ENCODE results near the gene CDK4.

CDK4 gene

DNA sequence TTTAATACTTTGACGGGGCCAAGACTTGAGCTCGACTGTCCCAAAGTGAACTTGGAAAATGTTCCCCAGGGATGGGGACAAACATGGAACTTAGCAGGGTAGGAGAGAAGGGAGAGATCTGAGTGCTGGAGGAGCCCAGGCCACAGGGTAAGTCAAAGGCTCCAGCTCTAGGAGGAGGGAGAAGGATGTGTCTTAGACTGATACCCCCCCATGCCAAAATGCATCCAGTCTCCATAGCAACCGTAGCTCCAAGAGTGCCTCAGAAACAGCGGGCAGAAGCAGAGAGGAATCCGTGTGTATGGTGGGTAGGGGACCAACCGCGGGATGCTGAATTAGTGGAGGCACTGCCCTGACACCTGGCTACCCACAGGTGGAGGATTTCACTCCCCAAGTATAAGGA, 12.7 kb downstream of the CDK4 start:
- no peak for DNase-seq (ENCODE audit: low read depth)

DNA sequence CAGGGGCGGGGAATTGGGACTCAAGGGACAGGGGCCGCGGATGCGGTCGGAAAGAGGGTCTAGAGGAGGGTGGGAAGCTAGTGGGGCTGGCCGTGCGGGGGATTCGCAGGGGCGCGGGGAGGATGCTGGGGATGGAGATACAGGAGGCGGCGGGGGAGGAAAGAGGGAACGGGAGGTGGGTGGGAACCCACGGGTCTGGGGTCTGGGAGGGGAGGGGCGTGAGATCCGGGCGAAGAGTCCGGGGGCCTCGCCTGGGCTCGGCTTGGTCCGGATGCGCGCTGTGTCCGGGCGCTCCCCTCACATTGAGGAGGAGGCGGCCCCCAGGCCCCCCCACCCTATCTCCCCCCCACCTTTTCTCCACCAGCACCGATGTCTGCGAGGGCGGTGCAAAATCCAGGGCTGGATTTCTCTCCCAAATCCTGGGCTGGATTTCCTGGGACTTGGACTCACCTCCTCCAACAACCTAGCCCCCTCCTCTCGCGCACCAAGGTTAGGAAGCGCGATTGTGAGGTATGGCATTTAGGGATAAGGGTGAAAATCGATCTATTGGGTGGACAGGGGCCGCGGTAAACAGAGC, 13.4 kb downstream of the CDK4 start, which contains the start of gene AGAP2:
TSS of gene AGAP2 (minus strand) at position 82 of the 577 bp plus-strand sequence. CDS start 496 bp downstream, outside the sequence.
- DNase-seq (ENCODE audit: low read depth), result no peak

DNA sequence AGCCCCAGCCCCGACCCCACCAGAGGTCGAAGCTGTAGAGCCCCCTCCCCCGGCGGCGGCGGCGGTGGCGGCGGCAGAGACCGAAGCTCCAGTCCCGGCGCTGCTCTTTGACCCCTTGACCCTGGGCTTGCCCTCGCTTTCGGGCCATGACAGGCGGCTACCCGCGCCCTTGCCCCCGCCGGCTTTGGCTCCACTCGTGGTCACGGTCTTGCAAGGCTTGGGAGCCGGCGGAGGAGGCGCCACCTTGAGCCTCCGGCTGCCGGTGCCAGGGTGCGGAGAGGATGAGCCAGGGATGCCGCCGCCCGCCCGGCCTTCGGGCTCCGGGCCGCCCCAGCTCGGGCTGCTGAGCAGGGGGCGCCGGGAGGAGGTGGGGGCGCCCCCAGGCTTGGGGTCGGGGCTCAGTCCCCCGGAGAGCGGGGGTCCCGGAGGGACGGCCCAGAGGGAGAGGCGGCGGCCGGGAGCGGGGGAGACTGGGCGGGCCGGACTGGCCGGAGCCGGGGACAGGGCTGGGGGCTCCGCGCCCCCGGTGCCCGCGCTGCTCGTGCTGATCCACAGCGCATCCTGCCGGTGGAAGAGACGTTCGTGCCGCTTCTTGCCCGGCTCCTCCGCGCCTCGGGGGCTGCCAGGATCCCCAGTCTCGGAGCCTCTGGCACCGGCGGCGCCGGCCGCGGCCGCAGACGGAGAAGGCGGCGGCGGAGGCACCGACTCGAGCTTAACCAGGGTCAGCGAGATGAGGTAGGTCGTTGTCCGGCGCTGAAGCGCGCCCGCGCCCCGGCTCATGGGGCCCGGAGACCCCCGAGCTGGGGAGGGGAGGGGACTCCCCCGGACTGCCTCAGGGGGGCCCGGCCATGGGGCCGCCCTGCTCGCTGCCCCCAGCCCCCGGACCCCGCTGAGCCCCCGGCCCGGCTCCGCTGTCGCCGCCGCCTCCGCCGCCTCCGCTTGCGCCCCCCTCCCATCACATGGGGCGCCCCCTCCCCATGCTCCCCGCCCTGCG, 14.3 kb downstream of the CDK4 start:
- no peak for DNase-seq (ENCODE audit: low read depth)

DNA sequence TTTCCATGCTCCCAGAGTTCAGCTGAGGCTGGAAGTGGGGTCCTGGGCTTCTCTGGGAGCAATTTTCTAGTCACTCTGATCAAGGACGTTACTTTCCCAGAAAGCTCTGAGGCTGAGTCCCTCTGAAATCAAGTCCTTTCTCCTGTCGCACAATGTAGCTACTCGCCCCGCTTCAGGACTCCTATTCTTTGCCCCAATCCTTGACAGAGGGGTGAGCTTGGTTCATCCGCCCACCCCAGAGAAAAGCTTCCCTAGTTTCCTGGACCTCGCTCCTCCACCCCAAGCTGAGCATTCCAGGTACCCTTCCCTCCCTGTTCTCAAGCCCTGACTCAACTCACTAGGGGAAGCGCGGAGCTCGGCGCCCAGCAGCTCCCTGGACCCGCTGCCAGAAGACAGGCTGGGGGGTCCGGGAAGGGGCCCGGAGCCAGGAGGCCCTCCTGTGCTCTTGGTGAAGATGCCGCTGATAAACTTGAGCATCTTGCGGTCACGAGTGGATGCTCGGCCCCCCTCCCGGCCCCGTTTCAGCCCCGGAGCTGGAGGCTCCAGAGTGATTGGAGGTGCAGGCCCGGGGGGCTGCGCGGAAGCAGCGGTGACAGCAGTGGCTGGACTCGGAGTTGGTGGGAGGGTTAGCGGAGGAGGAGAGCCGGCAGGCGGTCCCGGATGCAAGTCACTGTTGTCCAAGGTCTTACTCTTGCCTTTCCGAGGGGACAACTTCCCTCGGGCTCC, 15.2 kb downstream of the CDK4 start:
- no peak for DNase-seq (ENCODE audit: low read depth)

DNA sequence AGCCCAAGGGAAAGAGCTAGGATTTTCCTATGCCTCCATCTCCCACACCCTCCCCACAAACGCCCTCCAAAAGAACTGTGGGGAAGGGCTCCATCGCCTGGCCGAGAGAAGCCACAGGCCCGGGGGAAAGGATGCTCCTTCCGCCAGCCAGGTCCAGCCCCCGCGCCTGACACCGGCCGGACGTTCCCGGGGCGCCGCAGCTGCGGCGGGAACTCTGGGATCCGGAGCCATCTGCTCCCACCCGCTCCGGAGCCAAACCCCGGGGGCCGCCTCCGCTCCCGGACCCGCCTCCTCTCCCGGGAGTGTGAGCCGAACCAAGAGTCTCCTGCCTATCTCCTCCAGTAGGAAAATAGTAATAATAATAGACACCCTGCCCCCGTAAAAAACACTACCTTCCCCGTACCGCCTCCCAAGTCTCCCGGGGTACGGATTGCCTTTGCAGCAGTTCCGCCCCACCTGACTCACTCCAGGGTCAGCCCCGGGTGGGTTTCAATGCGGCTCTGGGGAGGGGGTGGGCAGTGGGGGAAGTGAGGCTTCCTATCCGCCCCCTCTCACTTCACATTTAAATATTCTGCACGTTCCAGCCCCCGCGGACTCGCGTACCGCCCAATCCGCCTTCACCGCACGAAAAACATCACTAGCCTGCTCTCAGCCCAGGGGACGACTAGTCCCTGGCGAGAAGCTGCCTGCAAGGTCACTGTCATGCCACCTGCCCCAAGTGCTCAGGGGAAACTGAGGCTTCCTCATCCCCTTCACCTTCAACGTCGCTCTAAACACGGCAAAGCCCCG, 16.0 kb downstream of the CDK4 start:
- peak; percentile 31 for DNase-seq (ENCODE audit: low read depth)

DNA sequence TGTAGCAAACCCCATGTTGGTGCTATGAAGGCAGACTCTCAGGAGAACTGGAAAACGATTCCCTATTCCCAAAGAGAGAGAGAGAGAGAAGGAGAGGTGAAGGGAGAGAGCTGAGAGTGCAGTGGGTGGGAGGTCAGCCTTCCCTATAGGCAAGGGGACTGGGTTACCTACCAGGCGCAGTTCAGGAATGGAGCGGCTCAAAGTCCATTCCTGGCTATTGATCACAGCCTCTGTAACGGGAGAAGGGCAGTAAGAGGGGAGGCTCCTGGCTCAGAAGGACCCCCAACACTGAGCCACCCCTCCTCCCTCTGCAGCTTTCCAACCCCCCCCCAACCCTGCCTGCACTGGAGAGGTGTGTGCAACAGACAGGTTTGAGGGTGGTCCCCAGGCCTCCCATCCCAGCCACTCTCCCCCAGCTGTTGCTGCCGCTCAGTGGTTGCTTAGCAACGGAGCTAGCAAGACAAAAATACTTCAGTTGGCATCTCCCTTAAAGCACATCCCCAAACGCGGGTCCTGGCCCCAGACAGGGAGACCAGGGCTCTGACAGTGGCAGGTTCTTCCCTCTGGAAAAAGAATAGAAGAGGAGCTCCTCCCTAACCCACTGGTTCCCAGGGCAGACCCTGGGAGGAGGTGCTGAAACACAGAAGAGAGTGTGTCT, 16.8 kb downstream of the CDK4 start:
- DNase-seq (ENCODE audit: low read depth), result no peak

DNA sequence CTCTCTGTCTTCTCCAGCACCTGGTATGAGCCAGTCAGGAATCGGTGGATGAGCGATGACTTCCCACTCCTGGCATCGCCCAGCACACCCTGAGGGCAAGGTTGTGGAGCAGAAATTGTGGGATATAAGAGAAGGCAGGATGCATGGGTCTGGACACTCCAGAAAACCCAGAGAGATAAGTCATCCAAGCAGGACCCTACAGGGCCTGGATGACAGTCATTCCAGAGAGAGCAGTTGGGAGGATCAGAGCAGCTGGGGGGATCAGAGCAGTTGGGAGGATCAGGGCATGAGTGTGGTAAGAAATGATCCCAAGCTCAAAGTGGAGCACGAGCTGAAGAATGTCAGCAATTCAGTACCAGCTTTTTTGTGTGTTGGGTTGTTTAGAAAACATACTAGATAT, 17.5 kb downstream of the CDK4 start:
- DNase-seq (ENCODE audit: low read depth), result no peak

DNA sequence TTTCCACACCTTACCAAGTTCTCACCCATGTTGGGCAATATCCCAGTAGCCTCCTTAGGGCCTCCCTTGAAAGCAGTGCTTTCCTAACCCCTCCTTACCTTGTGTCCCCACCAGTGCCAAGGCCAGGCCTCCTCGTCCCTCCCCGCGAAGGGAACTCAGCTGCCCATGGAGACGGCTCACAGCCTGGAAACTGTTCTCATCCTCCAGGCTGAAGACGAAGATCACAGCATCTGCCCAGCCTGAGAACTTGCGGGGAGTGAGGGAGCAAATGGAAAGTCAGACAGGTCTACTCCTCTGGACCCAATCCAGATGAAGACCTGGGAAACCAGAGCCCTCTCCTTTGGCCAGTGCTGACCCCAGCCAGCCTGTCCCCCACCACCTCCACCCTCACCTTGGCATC, 18.2 kb downstream of the CDK4 start:
- no peak for DNase-seq (ENCODE audit: low read depth)

DNA sequence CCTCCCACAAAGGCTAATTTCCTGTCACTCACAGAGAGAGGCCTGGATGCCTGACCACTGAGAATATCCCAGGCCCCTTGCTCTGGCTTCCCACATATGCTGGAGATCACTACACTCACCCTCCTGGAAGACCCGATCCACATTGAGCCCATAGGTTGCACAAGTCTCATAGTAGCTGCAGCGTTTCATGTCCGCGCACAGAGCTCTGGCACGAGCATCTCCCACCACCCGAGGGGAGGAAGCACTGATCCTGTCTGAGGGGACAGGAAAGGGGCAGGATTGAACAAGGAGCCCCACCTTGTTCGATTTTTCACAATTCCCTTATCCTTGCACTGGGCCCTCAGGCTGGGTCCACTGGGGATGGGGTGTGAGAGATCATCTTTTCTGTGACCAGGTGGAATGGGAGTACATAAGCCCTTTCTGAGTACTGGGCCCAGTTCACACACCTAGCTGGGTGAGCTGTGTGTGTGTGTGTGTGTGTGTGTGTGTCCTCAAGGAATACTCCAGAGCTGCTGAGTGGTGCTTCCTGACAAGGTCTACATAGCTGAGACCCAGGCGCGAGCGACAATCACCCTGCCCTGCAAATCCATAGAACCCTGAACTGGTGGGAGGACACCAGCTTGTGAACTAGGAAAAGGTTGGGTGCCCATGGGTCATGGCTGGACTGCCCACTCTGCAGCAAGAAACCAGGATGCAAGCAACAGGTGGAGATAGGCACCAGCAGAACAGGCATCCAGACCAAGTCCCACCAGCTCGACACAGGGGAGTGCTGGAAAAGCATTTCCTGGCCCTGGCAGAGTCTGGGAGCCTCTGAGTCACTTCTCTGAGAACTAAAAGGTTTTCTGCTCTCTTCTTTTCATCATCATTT, 19.1 kb downstream of the CDK4 start:
- DNase-seq (ENCODE audit: low read depth), result no peak

DNA sequence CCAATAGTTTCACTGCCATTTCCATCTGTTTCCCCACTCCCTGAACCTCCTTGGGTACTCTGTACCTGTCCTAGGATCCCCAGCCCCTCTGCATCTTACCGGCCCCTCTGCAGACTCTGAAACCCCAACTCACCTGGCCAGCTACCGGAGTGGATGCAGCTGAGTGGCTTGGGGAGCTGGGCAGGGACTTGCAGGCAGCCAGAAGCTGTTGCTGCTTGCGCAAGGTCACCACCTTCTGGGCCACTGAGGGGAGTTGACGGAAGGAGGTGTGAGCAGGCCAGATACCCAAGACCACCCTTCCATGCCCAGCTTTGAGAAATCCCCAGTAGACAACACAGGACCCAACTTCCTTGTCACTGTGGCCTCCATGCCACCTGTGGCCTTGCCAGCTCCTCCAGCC, 19.8 kb downstream of the CDK4 start:
- no peak for DNase-seq (ENCODE audit: low read depth)

DNA sequence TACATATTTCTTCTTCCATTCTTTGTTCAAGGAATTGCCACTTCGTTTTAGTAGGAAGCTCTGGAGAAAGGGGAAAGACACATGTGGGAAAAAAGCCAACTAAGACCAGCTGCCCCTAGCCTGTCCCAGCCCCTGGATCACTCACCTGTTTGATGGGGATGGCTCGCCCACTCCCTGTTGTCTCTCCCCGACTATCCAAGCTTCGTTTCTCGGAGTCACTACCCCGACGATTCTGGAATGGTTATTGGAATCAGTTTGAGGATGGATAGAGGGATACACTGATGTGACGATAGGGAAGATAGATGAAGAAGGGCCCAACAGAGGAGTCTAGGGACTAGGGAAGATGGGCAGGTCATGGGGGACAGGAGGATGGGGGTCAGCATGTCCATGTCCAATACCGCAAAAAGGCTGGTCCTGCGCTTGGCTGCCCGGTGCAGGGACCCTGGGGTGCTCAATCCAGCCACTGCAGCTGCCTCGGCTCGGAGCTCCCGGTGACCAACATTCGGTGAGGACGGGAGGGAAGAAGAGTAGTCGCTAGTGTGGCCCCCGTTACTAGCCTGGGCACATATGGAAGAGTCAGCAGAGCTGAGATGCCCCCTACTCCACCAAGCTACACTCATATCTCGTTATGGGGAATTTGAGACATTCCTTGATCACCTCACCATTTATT, 20.6 kb downstream of the CDK4 start:
- DNase-seq (ENCODE audit: low read depth), result no peak

DNA sequence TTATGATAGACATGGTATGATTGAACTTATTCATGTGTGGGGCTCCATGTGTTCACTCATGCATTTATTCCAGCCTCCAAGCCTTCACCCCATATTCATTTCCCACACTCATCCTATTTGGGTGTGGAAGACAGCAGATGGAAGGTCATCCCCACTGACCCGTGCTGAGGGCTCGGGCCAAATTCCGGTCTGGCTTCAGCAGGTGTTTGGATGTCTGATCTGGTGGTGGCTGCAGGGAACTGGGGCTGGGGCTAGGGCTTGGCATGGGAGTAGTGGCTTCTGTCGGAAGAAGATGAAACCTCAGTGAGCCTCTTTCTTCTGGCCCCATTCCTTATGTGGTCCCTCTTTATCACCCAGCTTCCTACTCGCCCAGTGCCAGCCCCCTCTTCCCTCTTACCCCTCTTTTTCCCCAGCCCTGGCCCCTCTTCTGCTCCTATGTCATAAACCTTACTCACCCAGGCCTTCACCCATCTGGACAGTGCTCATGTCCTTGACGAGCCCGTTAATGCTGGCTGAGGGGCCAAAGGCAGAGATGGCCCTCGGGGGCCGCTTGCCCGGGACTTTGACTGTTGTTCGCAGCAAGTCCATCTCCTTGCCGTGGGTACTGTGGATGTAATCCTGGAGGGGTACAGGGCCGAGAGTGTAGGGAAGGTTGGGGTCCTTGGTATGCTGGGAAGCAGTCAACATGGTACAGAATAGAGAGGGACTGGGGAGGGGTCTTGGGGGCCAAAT, 21.6 kb downstream of the CDK4 start:
- DNase-seq (ENCODE audit: low read depth), result no peak

DNA sequence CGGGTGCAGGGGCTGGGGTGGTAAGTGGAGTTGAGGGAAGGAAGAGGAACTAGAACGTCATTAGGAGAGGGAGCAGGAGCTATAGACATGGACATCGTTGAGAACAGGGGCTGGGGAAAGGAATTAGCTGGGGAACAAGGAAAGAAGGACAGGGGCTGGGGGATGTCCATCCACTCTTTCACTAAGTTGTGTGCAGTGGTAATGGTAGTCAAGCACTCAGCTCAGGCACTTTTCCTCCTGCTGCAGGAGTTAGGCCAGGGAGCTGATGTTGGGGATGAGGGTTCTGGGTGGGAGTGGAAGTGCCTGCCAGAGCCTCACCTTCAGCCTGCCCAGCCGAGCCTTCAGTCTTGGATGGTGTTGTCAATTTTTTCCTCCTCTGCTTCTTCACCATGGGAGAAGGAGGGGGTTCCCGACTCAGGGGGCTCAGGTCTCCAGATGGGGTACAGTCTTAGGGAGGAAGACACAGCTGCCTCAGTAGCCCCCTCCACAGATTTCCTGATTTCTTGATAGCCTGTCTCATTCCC, 22.7 kb downstream of the CDK4 start:
- no peak for DNase-seq (ENCODE audit: low read depth)

DNA sequence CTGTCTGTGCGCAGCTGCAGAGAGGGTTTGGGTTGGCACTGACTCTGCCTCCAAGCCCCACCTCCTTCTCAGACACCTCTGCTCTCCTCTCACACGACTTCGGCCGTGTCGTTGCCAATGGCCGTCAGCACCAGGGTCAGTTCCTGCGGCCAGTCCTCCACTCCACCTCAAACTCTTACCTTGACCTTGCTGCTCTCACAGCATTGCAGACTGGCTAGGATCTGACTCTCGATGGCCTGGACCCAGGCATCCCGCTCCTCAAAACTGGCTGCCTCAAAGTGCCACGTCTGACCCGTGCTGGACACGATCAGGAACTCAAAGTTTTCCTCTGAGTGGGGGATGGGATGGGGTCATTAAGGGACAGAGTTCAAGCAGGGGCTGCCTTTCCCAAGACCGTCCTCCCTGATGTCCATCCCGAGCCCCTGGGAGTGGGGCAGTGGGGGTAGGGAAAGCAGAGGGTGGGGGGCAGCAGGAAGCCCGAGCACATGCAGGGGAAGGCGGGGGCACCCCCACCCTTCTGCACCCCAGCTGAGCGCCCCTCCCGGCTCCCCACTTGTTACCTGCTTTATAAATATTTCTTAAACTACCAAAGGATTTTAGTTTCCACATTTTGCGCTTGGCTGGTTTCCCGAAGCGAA, 24.2 kb downstream of the CDK4 start:
- no peak for DNase-seq (ENCODE audit: low read depth)

DNA sequence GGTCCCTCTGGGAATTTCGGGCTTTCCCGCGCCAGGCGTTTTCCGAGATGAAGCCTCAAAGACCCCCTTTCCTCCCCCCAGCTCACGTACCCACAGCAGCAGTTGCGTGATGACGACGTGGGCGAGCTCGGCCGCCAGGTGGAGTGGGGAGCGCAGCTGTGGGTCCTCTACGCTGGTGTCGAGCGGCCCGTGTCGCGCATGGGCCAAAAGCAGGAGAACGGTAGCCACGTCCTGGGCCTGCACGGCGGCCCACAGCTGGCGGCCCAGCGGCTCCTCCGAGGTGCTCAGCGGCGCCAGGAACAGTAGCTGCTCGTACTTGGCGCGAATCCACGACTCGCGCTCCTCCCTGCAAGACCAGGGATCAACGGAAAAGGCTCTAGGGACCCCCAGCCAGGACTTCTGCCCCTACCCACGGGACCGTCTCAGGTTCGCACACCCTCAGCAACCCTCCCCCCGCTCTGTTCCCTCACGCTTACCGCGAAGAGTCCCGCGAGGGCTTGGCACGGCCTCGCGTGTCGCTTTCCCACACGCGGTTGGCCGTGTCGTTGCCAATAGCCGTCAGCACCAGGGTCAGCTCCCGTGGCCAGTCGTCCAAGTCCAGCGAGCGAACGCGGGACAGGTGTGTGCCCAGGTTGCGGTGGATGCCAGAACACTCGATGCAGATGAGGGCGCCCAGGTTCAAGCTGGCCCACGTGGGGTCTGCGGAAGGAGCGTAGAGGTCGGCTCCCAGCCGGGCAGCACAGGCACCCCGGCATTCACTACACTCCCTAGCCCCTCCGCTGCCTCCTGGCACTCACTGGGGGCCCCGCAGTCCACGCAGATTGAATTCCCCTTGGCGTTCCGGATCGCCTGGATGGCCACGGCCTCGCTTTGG, 25.0 kb downstream of the CDK4 start:
- peak; percentile 48 for DNase-seq (ENCODE audit: low read depth)

DNA sequence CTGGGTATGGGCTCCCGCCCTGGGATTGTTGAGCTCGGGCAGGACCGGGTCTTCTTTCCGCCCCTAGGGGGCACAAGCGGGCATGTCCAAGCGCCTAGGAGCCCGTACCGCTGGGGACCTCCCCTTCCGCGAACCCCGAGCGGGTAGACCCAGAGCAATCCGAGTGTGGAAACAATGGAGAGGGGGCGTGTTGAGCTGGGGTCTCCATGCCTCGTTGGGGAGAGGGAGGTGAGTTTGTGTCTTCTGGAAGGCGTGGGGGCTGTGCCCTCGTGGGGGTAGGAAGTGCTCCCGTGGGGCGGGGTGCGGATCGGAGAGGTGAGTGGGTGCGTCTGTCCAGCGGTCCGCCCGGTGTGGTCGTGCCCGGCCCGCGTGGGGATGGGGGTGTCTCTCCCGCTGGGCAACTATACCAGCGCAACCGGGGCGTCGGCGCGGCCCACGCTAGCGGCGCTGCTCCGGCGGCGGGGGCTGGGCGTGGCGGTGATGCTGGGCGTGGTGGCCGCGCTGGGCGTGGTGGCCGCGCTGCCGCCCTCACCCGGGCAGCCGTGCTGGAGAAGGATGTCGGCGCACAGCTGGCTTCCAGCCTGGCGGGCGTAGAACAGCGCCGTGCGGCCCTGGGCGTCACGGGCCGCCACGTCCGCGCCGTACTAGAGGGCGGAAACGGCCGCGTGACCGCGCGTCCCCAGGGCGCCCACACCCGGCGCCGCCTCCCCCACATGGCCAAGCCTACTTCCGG, 25.8 kb downstream of the CDK4 start:
- peak; percentile 71 for DNase-seq (ENCODE audit: low read depth)

DNA sequence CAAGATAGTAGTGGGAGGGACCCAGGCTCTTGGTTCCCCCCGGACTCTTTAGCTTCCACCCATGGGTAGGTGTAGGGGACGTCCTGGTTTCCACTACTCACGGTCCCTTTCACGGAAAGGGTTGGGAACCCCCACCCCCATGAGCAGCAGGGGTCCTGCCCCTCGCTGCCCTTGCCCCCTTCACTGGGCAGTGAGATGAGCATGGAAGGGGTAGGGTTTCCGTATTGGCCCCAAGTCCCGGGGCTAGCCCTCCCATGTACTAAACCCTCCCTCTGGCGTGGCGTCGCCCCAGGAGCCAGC, 26.3 kb downstream of the CDK4 start:
- DNase-seq (ENCODE audit: low read depth), result no peak
